ENCODE data around the gene MAP2K7.
"Not testable (repeated sequence)": the region's sequence is repeated elsewhere in the genome, so short reads cannot be mapped to it uniquely, and the experiment has no call there.

DNA sequence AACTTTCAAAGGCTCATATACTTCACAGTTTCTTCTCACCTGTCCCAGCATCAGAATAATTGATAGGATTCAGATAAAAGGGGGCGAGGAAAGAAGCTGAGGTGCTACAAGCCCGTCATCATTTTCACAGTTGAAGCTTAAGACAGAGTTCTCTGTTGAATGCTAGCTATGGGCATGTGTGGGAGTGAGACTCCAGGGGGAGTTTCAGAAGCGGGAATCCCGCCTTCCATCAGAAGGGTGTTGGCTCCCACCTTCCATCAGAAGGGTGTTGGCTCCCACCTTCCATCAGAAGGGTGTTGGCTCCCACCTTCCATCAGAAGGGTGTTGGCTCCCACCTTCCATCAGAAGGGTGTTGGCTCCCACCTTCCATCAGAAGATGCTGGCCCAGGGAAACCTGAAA, 57.4 kb downstream of the MAP2K7 start:
- TF ChIP-seq CTCF, POLR2AphosphoS5, POLR2A (IDR thresholded peaks at IDR 0.05): not testable (repeated sequence)
